HepG2 (cell line): ENCODE data around the gene ENTPD7. TPM values are rescaled to one million over a fixed set of nuclear protein-coding genes. Genes with fewer than 3 reads are reported as not detected.

Experiments
- GRHL1 ChIP-seq: sonication (generic); formaldehyde crosslinking; conservative IDR thresholded peaks from 2 replicates; pipeline ENCODE4 v1.8.0; 2022; ENCODE audit warnings: missing genetic modification reagents
- HMGA1 ChIP-seq: sonication (generic); formaldehyde crosslinking; conservative IDR thresholded peaks from 2 replicates; pipeline ENCODE4 v1.4.0; 2020; ENCODE audit warnings: missing genetic modification reagents
- KIAA2018 ChIP-seq: sonication (generic); formaldehyde crosslinking; IDR thresholded peaks from 2 replicates; pipeline ENCODE4 v1.5.0; 2020; ENCODE audit warnings: mild to moderate bottlenecking, missing genetic modification reagents, borderline replicate concordance
- KLF6 ChIP-seq: IDR thresholded peaks from 2 replicates; pipeline ENCODE4 v1.8.0; 2016; ENCODE audit warnings: missing biosample characterization, missing genetic modification reagents
- KMT2B ChIP-seq: IDR thresholded peaks from 2 replicates; pipeline ENCODE4 v1.6.1; 2016; ENCODE audit warnings: missing genetic modification reagents, missing compliant biosample characterization
- MED1 ChIP-seq: sonication (generic); formaldehyde crosslinking; IDR thresholded peaks from 2 replicates; pipeline ENCODE4 v1.4.0; 2020; ENCODE audit warnings: missing genetic modification reagents
- MEIS1 ChIP-seq: sonication (generic); formaldehyde crosslinking; IDR thresholded peaks from 2 replicates; pipeline ENCODE4 v1.9.0; 2021; ENCODE audit warnings: mild to moderate bottlenecking, missing genetic modification reagents, moderate library complexity, borderline replicate concordance
- MIXL1 ChIP-seq: IDR thresholded peaks from 2 replicates; pipeline ENCODE4 v1.6.1; 2016
- ONECUT2 ChIP-seq: sonication (generic); formaldehyde crosslinking; IDR thresholded peaks from 2 replicates; pipeline ENCODE4 v1.4.0; 2020; ENCODE audit warnings: missing genetic modification reagents
- POLR2AphosphoS2 ChIP-seq: IDR thresholded peaks from 2 replicates; pipeline ENCODE4 v1.6.1; 2011; ENCODE audit warnings: low read depth, low read length, improper control_type of control experiment
- SOX5 ChIP-seq: IDR thresholded peaks from 2 replicates; pipeline ENCODE4 v1.6.1; 2016; ENCODE audit warnings: borderline replicate concordance
- ZC3H13 ChIP-seq: sonication (generic); formaldehyde crosslinking; IDR thresholded peaks from 2 replicates; pipeline ENCODE4 v1.8.1; 2023; ENCODE audit warnings: mild to moderate bottlenecking, missing genetic modification reagents, moderate library complexity
- ZNF207 ChIP-seq: fragments of 450-650 bp; IDR thresholded peaks from 2 replicates; pipeline ENCODE4 v1.6.1; 2016; ENCODE audit warnings: antibody characterized with exemption, borderline replicate concordance
- ZNF24 ChIP-seq: fragments of 450-650 bp; IDR thresholded peaks from 2 replicates; pipeline ENCODE4 v1.6.1; 2017; ENCODE audit warnings: antibody characterized with exemption, mild to moderate bottlenecking
- ZNF331 ChIP-seq: sonication (generic); formaldehyde crosslinking; IDR thresholded peaks from 2 replicates; pipeline ENCODE4 v1.4.0; 2020; ENCODE audit warnings: missing genetic modification reagents
- ZNF337 ChIP-seq: sonication (generic); formaldehyde crosslinking; IDR thresholded peaks from 2 replicates; pipeline ENCODE4 v1.5.1; 2020; ENCODE audit warnings: missing genetic modification reagents, low read depth, mild to moderate bottlenecking, borderline replicate concordance
- ZNF343 ChIP-seq: sonication (generic); formaldehyde crosslinking; IDR thresholded peaks from 2 replicates; pipeline ENCODE4 v1.4.0; 2020; ENCODE audit warnings: mild to moderate bottlenecking, missing genetic modification reagents
- ZNF687 ChIP-seq: sonication (generic); formaldehyde crosslinking; IDR thresholded peaks from 2 replicates; pipeline ENCODE4 v1.5.1; 2020; ENCODE audit warnings: mild to moderate bottlenecking, missing genetic modification reagents, moderate library complexity
- polyA plus RNA-seq, 8 experiments: library from polyadenylated mRNA; depleted of rRNA in 3 of 8; stranded (reverse) in 7 of 8; unstranded in 1 of 8; fragments of >200 nt; fragmentation: Illumina TruSeq in 4 of 8; extraction: Trizol in 4 of 8; gene quantifications; 2 replicates each; pipeline versions ENCODE4 v1.2.1 to v1.2.3, GENCODE V29; 2011 to 2016; ENCODE audit warnings: low read depth in 4 of 8, missing spikeins in 1 of 8, mixed read lengths in 1 of 8; ENCODE audit not compliant: insufficient read depth in 1 of 8
- total RNA-seq, 5 experiments: library from RNA; depleted of rRNA; stranded (reverse); fragments of >200 nt; fragmentation: Illumina TruSeq; extraction: Trizol; gene quantifications; 2 replicates each; pipeline ENCODE4 v1.2.3, GENCODE V29; 2016; ENCODE audit warnings: low read depth in 1 of 5

The ENTPD7 gene
- total and polyA plus RNA-seq, 2 of the 13 experiments (the other 11 are each of a cell fraction or from before 2014, with no cell fraction given) = 7.6 to 36.5 TPM

GRCh38 chr10:99658622-99659030 lies 683 bp upstream of the ENTPD7 start (continued):
- TF ChIP-seq KIAA2018 (CRISPR knock-in tag) = no peak
- no peak for TF ChIP-seq ZNF337
- TF ChIP-seq ZNF24 = peak; percentile 85
- 0 out of 2 replicates have a peak, but pooled peaks have one; percentile 0 for TF ChIP-seq KMT2B (CRISPR knock-in tag)
- TF ChIP-seq ZC3H13 (CRISPR knock-in tag) = no peak
- no peak for TF ChIP-seq HMGA1 (CRISPR knock-in tag)
- no peak for TF ChIP-seq ZNF331 (CRISPR knock-in tag)
- no peak for TF ChIP-seq SOX5
- TF ChIP-seq KLF6 = no peak
- no peak for TF ChIP-seq GRHL1 (CRISPR knock-in tag)
- TF ChIP-seq POLR2AphosphoS2 = no peak
- TF ChIP-seq ZNF343 (CRISPR knock-in tag) = 0 out of 2 replicates have a peak, but pooled peaks have one; percentile 11
- TF ChIP-seq ONECUT2 (CRISPR knock-in tag) = no peak
- TF ChIP-seq ZNF207 = no peak
- no peak for TF ChIP-seq MEIS1
- TF ChIP-seq MED1 (CRISPR knock-in tag) = no peak
- peak; percentile 11; the same call in 1 of the 2 replicates for TF ChIP-seq ZNF687 (CRISPR knock-in tag)
- no peak for TF ChIP-seq MIXL1 (CRISPR knock-in tag)
